Measurements from ENCODE around the gene NRDC.

NRDC gene

DNA sequence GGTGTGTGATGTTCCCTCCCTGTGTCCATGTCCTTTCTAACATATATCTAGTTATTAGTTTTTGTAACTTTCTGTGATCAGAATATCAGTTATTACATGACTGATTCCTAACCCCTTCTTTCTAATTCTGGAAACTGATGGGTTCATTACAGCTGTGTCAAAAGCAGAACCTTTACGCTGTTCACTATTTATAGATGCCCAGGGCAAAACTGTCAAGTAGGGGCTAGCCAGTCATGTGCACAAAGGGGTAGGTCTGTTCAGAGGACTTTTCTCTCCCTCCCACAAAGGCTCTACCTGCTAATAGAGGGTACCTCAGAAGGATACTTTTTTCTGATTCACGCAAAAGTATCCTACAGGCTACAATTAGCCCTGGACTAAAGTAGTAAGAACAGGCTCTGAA lies 79.2 kb downstream of the NRDC start:
- H3F3A ChIP-seq (ENCODE audit: insufficient read depth) = no peaks in the 10 kb centered on the region
- H3K27me3 ChIP-seq (ENCODE audit: low read length) = no peaks in the 10 kb centered on the region
- no peak overlapping the region for H3K9ac ChIP-seq (ENCODE audit: low read length)
- H3K9me3 ChIP-seq (ENCODE audit: insufficient read depth, low read length) = no peaks in the 10 kb centered on the region
- H3K9me2 ChIP-seq (replicated peaks; ENCODE audit: insufficient read depth, low read length) = no peaks in the 10 kb centered on the region
- no peak overlapping the region for H2AFZ ChIP-seq (ENCODE audit: low read depth, low read length, severe bottlenecking)
- H3K79me2 ChIP-seq (ENCODE audit: insufficient read depth, low read length) = no peaks in the 10 kb centered on the region
- H3K4me2 ChIP-seq (ENCODE audit: low read depth, low read length, poor library complexity, severe bottlenecking) = no peak overlapping the region
- no peaks in the 10 kb centered on the region for H4K20me1 ChIP-seq (ENCODE audit: low read depth, low read length)
- TF ChIP-seq, protein P1, sequence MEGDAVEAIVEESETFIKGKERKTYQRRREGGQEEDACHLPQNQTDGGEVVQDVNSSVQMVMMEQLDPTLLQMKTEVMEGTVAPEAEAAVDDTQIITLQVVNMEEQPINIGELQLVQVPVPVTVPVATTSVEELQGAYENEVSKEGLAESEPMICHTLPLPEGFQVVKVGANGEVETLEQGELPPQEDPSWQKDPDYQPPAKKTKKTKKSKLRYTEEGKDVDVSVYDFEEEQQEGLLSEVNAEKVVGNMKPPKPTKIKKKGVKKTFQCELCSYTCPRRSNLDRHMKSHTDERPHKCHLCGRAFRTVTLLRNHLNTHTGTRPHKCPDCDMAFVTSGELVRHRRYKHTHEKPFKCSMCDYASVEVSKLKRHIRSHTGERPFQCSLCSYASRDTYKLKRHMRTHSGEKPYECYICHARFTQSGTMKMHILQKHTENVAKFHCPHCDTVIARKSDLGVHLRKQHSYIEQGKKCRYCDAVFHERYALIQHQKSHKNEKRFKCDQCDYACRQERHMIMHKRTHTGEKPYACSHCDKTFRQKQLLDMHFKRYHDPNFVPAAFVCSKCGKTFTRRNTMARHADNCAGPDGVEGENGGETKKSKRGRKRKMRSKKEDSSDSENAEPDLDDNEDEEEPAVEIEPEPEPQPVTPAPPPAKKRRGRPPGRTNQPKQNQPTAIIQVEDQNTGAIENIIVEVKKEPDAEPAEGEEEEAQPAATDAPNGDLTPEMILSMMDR (IDR thresholded peaks at IDR 0.05; ENCODE audit: insufficient read depth, low read length, poor library complexity, severe bottlenecking) = no peak
- no peak for TF ChIP-seq EZH2phosphoT487 (conservative IDR thresholded peaks at IDR 0.05; ENCODE audit: low read length)
- no peak overlapping the region for H3K4me3 ChIP-seq (ENCODE audit: insufficient read depth, low read length, poor library complexity, severe bottlenecking)
- peaks cover 22% of the 10 kb centered on the region; the same call in 1 of the 2 replicates for H3K36me3 ChIP-seq (ENCODE audit: low read length)
- H3K27ac ChIP-seq (ENCODE audit: low read depth, low read length) = no peak overlapping the region

DNA sequence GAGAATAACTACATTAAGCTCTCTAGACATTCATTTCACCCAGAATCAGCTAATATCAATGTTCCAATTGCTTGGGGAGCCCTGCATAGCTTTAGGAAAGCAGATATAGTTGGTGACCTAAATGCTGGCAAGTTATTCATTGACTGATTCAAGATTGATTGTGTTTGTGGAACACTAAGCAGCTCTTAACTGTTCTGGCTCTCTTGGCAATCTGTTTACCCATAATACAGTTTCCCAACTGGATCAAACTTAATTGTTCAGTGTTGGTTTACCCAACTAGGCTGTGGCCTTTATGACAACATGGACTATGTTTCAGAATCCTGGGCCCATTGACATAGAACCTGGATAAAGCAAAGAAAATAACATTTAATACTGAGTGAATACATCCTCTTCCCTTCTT lies 83.7 kb downstream of the NRDC start:
- H3K9ac ChIP-seq (ENCODE audit: low read length) = no peak overlapping the region

DNA sequence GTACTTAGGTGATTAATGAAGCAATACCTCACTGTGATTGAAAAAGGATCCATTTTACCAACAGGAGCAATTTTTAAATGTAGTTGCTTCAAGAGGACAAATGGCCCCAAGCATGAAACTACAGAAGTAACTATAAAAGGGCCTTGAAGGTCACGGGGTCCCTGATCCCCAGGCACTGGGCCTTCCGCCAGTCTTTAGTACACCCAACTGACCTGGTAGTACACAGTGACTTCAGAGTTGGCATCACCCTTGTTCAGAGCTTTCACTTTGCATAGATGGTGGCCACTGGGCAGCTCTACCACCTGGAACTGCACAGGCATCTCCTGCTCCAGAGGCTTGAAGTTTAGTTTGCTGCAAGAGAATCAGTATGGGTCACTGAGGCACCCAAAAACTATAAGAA lies 84.3 kb downstream of the NRDC start:
- Histone ChIP-seq H3K4me3 (ENCODE audit: insufficient read depth, low read length, poor library complexity, severe bottlenecking) (no peak overlapping the region), H3K27me3 (ENCODE audit: low read length) (no peaks in the 10 kb centered on the region), H2AFZ (ENCODE audit: low read depth, low read length, severe bottlenecking) (no peak overlapping the region), H3F3A (ENCODE audit: insufficient read depth) (no peaks in the 10 kb centered on the region), H3K4me2 (ENCODE audit: low read depth, low read length, poor library complexity, severe bottlenecking) (no peak overlapping the region), H3K9ac (ENCODE audit: low read length) (no peak overlapping the region), H3K36me3 (ENCODE audit: low read length) (peaks cover 15% of the 10 kb centered on the region; the same call in 1 of the 2 replicates), H3K9me3 (ENCODE audit: insufficient read depth, low read length) (no peaks in the 10 kb centered on the region), H4K20me1 (ENCODE audit: low read depth, low read length) (no peaks in the 10 kb centered on the region), H3K79me2 (ENCODE audit: insufficient read depth, low read length) (no peaks in the 10 kb centered on the region), H3K27ac (ENCODE audit: low read depth, low read length) (no peak overlapping the region), H3K9me2 (replicated peaks; ENCODE audit: insufficient read depth, low read length) (no peaks in the 10 kb centered on the region)
- TF ChIP-seq EZH2phosphoT487 (conservative IDR thresholded peaks at IDR 0.05; ENCODE audit: low read length) = no peak
- TF ChIP-seq, protein P1 (IDR thresholded peaks at IDR 0.05; ENCODE audit: insufficient read depth, low read length, poor library complexity, severe bottlenecking) = no peak

More for the DNA sequence above, 83.7 kb downstream of the NRDC start:
- Histone ChIP-seq H4K20me1 (ENCODE audit: low read depth, low read length) (no peaks in the 10 kb centered on the region), H3K4me3 (ENCODE audit: insufficient read depth, low read length, poor library complexity, severe bottlenecking) (no peak overlapping the region), H3K27ac (ENCODE audit: low read depth, low read length) (no peak overlapping the region), H3K4me2 (ENCODE audit: low read depth, low read length, poor library complexity, severe bottlenecking) (no peak overlapping the region), H3K9me2 (replicated peaks; ENCODE audit: insufficient read depth, low read length) (no peaks in the 10 kb centered on the region), H3K79me2 (ENCODE audit: insufficient read depth, low read length) (no peaks in the 10 kb centered on the region), H2AFZ (ENCODE audit: low read depth, low read length, severe bottlenecking) (no peak overlapping the region), H3K27me3 (ENCODE audit: low read length) (no peaks in the 10 kb centered on the region), H3K9me3 (ENCODE audit: insufficient read depth, low read length) (no peaks in the 10 kb centered on the region), H3K36me3 (ENCODE audit: low read length) (peaks cover 9% of the 10 kb centered on the region; the same call in 1 of the 2 replicates), H3F3A (ENCODE audit: insufficient read depth) (no peaks in the 10 kb centered on the region)
- no peak for TF ChIP-seq EZH2phosphoT487 (conservative IDR thresholded peaks at IDR 0.05; ENCODE audit: low read length)
- TF ChIP-seq, protein P1 (IDR thresholded peaks at IDR 0.05; ENCODE audit: insufficient read depth, low read length, poor library complexity, severe bottlenecking) = no peak

Measured in SU-DHL-6 (cell line).